HepG2 (cell line): ENCODE measurements around the gene HELLS. TPM values are rescaled to one million over a fixed set of nuclear protein-coding genes. Genes with fewer than 3 reads are reported as not detected.

ENCODE experiments used
- ATAC-seq: fragments of 200-7000 bp; cut with Tn5 transposase; 3 replicates; pipeline ENCODE4 v1.9.1; 2020; ENCODE audit warnings: mild to moderate bottlenecking, moderate library complexity
- BruUV-seq: library from RNA; stranded (reverse); fragments of 400-500 nt; replicated peaks from 2 replicates; lab custom pipeline; 2021; lab: Mats Ljungman, UMichigan
- CTCF ChIA-PET: fragments of 300-600 bp; formaldehyde crosslinking; extraction: SDS; loops from one replicate; lab custom pipeline; 2021; ENCODE audit warnings: low total read pairs, inconsistent platforms, low intra/inter-chr PET ratio; lab: Yijun Ruan, JAX
- POLR2A ChIA-PET: fragments of 350-600 bp; sonication (Branson Sonifier 250); formaldehyde crosslinking; loops from one replicate; lab custom pipeline; 2020; ENCODE audit warnings: antibody characterized with exemption, inconsistent platforms; lab: Yijun Ruan, JAX
- DNase-seq: peaks from one replicate; pipeline ENCODE4 v3.0.0-alpha.2; 2015; ENCODE audit warnings: low spot score
- FAIRE-seq: peaks from 3 replicates; lab custom pipeline; 2011; peaks lifted over from hg19 to GRCh38; lab: Jason Lieb, UNC
- H2AFZ ChIP-seq: one replicate; pipeline ENCODE4 v1.6.1; 2011; ENCODE audit warnings: low read length, inconsistent platforms
- H3K27ac ChIP-seq: fragments of 300-600 bp; 3 replicates; pipeline ENCODE4 v1.8.0; 2011; ENCODE audit warnings: mixed run types, mild to moderate bottlenecking, mixed read lengths, low read length, inconsistent platforms; ENCODE audit not compliant: insufficient read depth; ENCODE audit errors: extremely low read length
- H3K27me3 ChIP-seq, 2 experiments: fragments of 200-600 bp in 1 of 2; 2 replicates in 1 of 2; 3 replicates in 1 of 2; pipeline versions ENCODE4 v1.6.0 to v1.8.0; 2011; ENCODE audit warnings: low read length in 2 of 2, mild to moderate bottlenecking in 2 of 2, moderate library complexity in 2 of 2, inconsistent platforms in 1 of 2; ENCODE audit not compliant: insufficient read depth in 2 of 2, control insufficient read depth in 1 of 2
- H3K36me3 ChIP-seq, 2 experiments: fragments of 200-600 bp in 1 of 2; replicated peaks in 1 of 2; 2 replicates in 1 of 2; 3 replicates in 1 of 2; pipeline versions ENCODE4 v1.5.1 to v1.8.0; 2011; ENCODE audit warnings: low read length in 2 of 2, inconsistent platforms in 1 of 2; ENCODE audit not compliant: insufficient read depth in 2 of 2, control insufficient read depth in 1 of 2
- H3K4me1 ChIP-seq: 2 replicates; pipeline ENCODE4 v1.5.1; 2012; ENCODE audit warnings: low read length, inconsistent platforms; ENCODE audit not compliant: insufficient read depth
- H3K4me2 ChIP-seq: 2 replicates; pipeline ENCODE4 v1.6.0; 2011; ENCODE audit warnings: low read depth, low read length, inconsistent platforms
- H3K4me3 ChIP-seq, 3 experiments: fragments of 200-600 bp in 1 of 3; sonication (generic), shearing (Covaris generic) in 1 of 3; replicated peaks in 1 of 3; 2 replicates each; pipeline ENCODE4 v1.5.1; 2011 to 2016; ENCODE audit warnings: low read length in 3 of 3, inconsistent platforms in 2 of 3, low read depth in 2 of 3, mild to moderate bottlenecking in 2 of 3, control low read depth in 1 of 3, mixed read lengths in 1 of 3; ENCODE audit not compliant: insufficient read depth in 1 of 3
- H3K79me2 ChIP-seq: one replicate; pipeline ENCODE4 v1.6.1; 2011; ENCODE audit warnings: low read length, inconsistent platforms; ENCODE audit not compliant: insufficient read depth
- H3K9ac ChIP-seq: 2 replicates; pipeline ENCODE4 v1.6.0; 2011; ENCODE audit warnings: mild to moderate bottlenecking, low read depth, low read length, inconsistent platforms; ENCODE audit not compliant: insufficient read depth
- H3K9me3 ChIP-seq: 2 replicates; pipeline ENCODE4 v1.5.1; 2012; ENCODE audit warnings: mild to moderate bottlenecking, low read length
- H4K20me1 ChIP-seq: 2 replicates; pipeline ENCODE4 v1.6.0; 2011; ENCODE audit warnings: inconsistent platforms, mild to moderate bottlenecking, low read length, moderate library complexity; ENCODE audit not compliant: insufficient read depth
- ASH2L ChIP-seq: fragments of 300-600, 200-600 bp; sonication (generic); IDR thresholded peaks from 2 replicates; pipeline ENCODE4 v1.7.0; 2017; ENCODE audit warnings: low read depth, mild to moderate bottlenecking, moderate library complexity, mixed read lengths, low read length; ENCODE audit not compliant: insufficient read length
- EP300 ChIP-seq, 3 experiments: sonication (generic) in 1 of 3; formaldehyde crosslinking in 1 of 3; IDR thresholded peaks; 2 replicates each; pipeline versions ENCODE4 v1.5.1 to v1.6.1; 2011 to 2020; ENCODE audit warnings: low read depth in 2 of 3, low read length in 2 of 3, borderline replicate concordance in 1 of 3, improper control_type of control experiment in 1 of 3, mild to moderate bottlenecking in 1 of 3, missing genetic modification reagents in 1 of 3, moderate library complexity in 1 of 3
- GLI4 ChIP-seq: sonication (generic); formaldehyde crosslinking; IDR thresholded peaks from 2 replicates; pipeline ENCODE4 v1.5.1; 2020; ENCODE audit warnings: missing genetic modification reagents, mild to moderate bottlenecking, moderate library complexity, borderline replicate concordance
- HNRNPK ChIP-seq: fragments of 200-400 bp; formaldehyde crosslinking; IDR thresholded peaks from 2 replicates; pipeline ENCODE4 v1.6.1; 2018; ENCODE audit warnings: low read length, low read depth, moderate library complexity, mild to moderate bottlenecking; ENCODE audit not compliant: poor library complexity, severe bottlenecking
- NCOA5 ChIP-seq: sonication (generic); formaldehyde crosslinking; IDR thresholded peaks from 2 replicates; pipeline ENCODE4 v1.4.0; 2020; ENCODE audit warnings: missing genetic modification reagents
- SAP130 ChIP-seq: IDR thresholded peaks from 2 replicates; pipeline ENCODE4 v1.6.1; 2016; ENCODE audit warnings: low read depth
- SMARCC2 ChIP-seq: fragments of 450-650 bp; IDR thresholded peaks from 2 replicates; pipeline ENCODE4 v1.6.1; 2017; ENCODE audit warnings: antibody characterized with exemption, mild to moderate bottlenecking
- ZC3H4 ChIP-seq: sonication (generic); formaldehyde crosslinking; IDR thresholded peaks from 2 replicates; pipeline ENCODE4 v1.4.0; 2020; ENCODE audit warnings: missing genetic modification reagents, borderline replicate concordance
- ZNF121 ChIP-seq: sonication (generic); formaldehyde crosslinking; IDR thresholded peaks from 2 replicates; pipeline ENCODE4 v1.5.0; 2020; ENCODE audit warnings: mild to moderate bottlenecking, missing genetic modification reagents
- ZNF576 ChIP-seq: sonication (generic); formaldehyde crosslinking; IDR thresholded peaks from 2 replicates; pipeline ENCODE4 v1.4.0; 2020; ENCODE audit warnings: mild to moderate bottlenecking, missing genetic modification reagents
- ZNF616 ChIP-seq: sonication (generic); formaldehyde crosslinking; IDR thresholded peaks from 2 replicates; pipeline ENCODE4 v1.5.0; 2020; ENCODE audit warnings: low read depth, mild to moderate bottlenecking, missing genetic modification reagents
- ZSCAN29 ChIP-seq: sonication (generic); formaldehyde crosslinking; conservative IDR thresholded peaks from 2 replicates; pipeline ENCODE4 v1.4.0; 2020; ENCODE audit warnings: mild to moderate bottlenecking, missing genetic modification reagents
- ZSCAN31 ChIP-seq: sonication (generic); formaldehyde crosslinking; IDR thresholded peaks from 2 replicates; pipeline ENCODE4 v1.5.0; 2020; ENCODE audit warnings: low read depth, mild to moderate bottlenecking, missing genetic modification reagents
- WGBS: methylation state at CpG from one replicate; pipeline ENCODE4 v1.1.6; 2017; ENCODE audit warnings: low lambda C conversion rate; 5-methylcytosine and 5-hydroxymethylcytosine counted together
- in situ Hi-C: cut with HindIII; loops from 2 replicates; pipeline ENCODE4 v1.10.0; 2017; ENCODE audit warnings: low pct_unique_long_range_greater_than_20kb; ENCODE audit not compliant: extremely low pct_ligation_motif_present
- intact Hi-C: fragments of 100-400 bp; cut with micrococcal nuclease; formaldehyde crosslinking; loops from one replicate; pipeline ENCODE4 v1.10.0; 2022; ENCODE audit not compliant: unreplicated experiment
- polyA plus RNA-seq, 8 experiments: library from polyadenylated mRNA; depleted of rRNA in 3 of 8; stranded (reverse) in 7 of 8; unstranded in 1 of 8; fragments of >200 nt; fragmentation: Illumina TruSeq in 4 of 8; extraction: Trizol in 4 of 8; gene quantifications; 2 replicates each; pipeline versions ENCODE4 v1.2.1 to v1.2.3, GENCODE V29; 2011 to 2016; ENCODE audit warnings: low read depth in 4 of 8, missing spikeins in 1 of 8, mixed read lengths in 1 of 8; ENCODE audit not compliant: insufficient read depth in 1 of 8
- total RNA-seq, 5 experiments: library from RNA; depleted of rRNA; stranded (reverse); fragments of >200 nt; fragmentation: Illumina TruSeq; extraction: Trizol; gene quantifications; 2 replicates each; pipeline ENCODE4 v1.2.3, GENCODE V29; 2016; ENCODE audit warnings: low read depth in 1 of 5
- TF ChIP-seq, protein P1 (sequence below): IDR thresholded peaks from 2 replicates; pipeline ENCODE4 v1.4.0; 2020; ENCODE audit warnings: mild to moderate bottlenecking, missing genetic modification reagents

The HELLS gene
- total and polyA plus RNA-seq, 2 of the 13 experiments (the other 11 are each of a cell fraction or from before 2014, with no cell fraction given), result 22.6 to 84.6 TPM

DNA sequence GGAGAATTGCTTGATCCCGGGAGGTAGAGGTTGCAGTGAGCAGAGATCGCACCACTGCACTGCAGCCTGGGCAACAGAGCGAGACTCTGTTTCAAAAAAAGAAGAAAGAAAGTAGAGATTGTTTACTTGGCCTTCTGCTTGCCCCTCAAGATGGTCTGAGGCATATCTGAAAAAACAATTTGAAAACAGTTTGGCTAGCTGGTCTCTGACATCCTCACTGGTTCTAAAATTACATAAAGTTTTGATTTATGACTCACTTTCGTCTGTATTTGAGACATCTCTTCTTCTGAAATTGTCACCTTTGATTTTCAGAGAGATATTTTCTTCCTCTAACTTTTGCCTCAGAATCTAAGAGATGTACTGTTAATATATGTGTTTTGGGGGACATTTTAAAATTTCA is 49.6 kb upstream of the HELLS start:
- Histone ChIP-seq H3K4me1 (peaks cover 14% of the 10 kb centered on the region), H3K27me3 (no peaks in the 10 kb centered on the region), H3K79me2 (no peaks in the 10 kb centered on the region), H3K9me3 (no peaks in the 10 kb centered on the region), H3K4me3 (no peak overlapping the region; a peak in 1 of 6 replicates), H3K9ac (no peak overlapping the region), H3K4me2 (no peak overlapping the region; the same call in 1 of the 2 replicates), H2AFZ (no peak overlapping the region), H4K20me1 (no peaks in the 10 kb centered on the region), H3K27ac (peak overlapping the region; percentile 49), H3K36me3 (peaks cover 0 to 2% of the 10 kb centered on the region in 2 experiments; a peak in 1 of 5 replicates)
- 95% methylated on average over 4 of the region's 4 CpGs for WGBS
- no peak for TF ChIP-seq SAP130 (CRISPR knock-in tag)
- TF ChIP-seq ZNF121 (CRISPR knock-in tag), result peak; percentile 63
- TF ChIP-seq ZNF576 (CRISPR knock-in tag), result no peak
- FAIRE-seq (no peak), DNase-seq (no peak), ATAC-seq (no peak)
- ChIA-PET CTCF (no interaction called here), POLR2A (no interaction called here)
- intact Hi-C loops, result no loop called here
- in situ Hi-C loops, result no loop called here
- no TSS peak for BruUV-seq

- H2AFZ ChIP-seq, result no peak overlapping the region
- peaks cover 0 to 2% of the 10 kb centered on the region in 2 experiments; a peak in 1 of 5 replicates for H3K36me3 ChIP-seq
- no peak overlapping the region; a peak in 1 of 6 replicates for H3K4me3 ChIP-seq
- H3K27me3 ChIP-seq, result no peaks in the 10 kb centered on the region
- H3K4me2 ChIP-seq, result peak overlapping the region; percentile 39
- peaks cover 14% of the 10 kb centered on the region for H3K4me1 ChIP-seq
- peak; percentile 58 for DNase-seq
- no peaks in the 10 kb centered on the region for H3K79me2 ChIP-seq
- ChIA-PET POLR2A (no interaction called here), CTCF (no interaction called here)
- ATAC-seq, result no peak
- no peak overlapping the region for H3K9ac ChIP-seq
- no TSS peak for BruUV-seq
- no peak for FAIRE-seq
- 31% methylated on average over 3 of the region's 3 CpGs for WGBS
- peak overlapping the region; percentile 49 for H3K27ac ChIP-seq
- intact Hi-C loops, result no loop called here
- H4K20me1 ChIP-seq, result no peaks in the 10 kb centered on the region
- in situ Hi-C loops, result no loop called here
- no peaks in the 10 kb centered on the region for H3K9me3 ChIP-seq
- TF ChIP-seq ZSCAN29 (no peak), ASH2L (no peak), ZC3H4 (CRISPR knock-in tag) (no peak), GLI4 (CRISPR knock-in tag) (no peak), ZSCAN31 (no peak), HNRNPK (peak; percentile 75), ZNF616 (no peak), SMARCC2 (no peak), EP300 (IDR thresholded peaks at IDR 0.05; ENCODE audit: low read depth in 2 of 2, low read length in 2 of 2) (peak in 1 of 2 experiments; percentile 14; a peak in 1 of 4 replicates), EP300 (CRISPR knock-in tag; IDR thresholded peaks at IDR 0.05; ENCODE audit: borderline replicate concordance) (no peak), NCOA5 (no peak)
- TF ChIP-seq, protein P1, sequence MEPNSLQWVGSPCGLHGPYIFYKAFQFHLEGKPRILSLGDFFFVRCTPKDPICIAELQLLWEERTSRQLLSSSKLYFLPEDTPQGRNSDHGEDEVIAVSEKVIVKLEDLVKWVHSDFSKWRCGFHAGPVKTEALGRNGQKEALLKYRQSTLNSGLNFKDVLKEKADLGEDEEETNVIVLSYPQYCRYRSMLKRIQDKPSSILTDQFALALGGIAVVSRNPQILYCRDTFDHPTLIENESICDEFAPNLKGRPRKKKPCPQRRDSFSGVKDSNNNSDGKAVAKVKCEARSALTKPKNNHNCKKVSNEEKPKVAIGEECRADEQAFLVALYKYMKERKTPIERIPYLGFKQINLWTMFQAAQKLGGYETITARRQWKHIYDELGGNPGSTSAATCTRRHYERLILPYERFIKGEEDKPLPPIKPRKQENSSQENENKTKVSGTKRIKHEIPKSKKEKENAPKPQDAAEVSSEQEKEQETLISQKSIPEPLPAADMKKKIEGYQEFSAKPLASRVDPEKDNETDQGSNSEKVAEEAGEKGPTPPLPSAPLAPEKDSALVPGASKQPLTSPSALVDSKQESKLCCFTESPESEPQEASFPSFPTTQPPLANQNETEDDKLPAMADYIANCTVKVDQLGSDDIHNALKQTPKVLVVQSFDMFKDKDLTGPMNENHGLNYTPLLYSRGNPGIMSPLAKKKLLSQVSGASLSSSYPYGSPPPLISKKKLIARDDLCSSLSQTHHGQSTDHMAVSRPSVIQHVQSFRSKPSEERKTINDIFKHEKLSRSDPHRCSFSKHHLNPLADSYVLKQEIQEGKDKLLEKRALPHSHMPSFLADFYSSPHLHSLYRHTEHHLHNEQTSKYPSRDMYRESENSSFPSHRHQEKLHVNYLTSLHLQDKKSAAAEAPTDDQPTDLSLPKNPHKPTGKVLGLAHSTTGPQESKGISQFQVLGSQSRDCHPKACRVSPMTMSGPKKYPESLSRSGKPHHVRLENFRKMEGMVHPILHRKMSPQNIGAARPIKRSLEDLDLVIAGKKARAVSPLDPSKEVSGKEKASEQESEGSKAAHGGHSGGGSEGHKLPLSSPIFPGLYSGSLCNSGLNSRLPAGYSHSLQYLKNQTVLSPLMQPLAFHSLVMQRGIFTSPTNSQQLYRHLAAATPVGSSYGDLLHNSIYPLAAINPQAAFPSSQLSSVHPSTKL (CRISPR knock-in tag), result peak; percentile 52
Measured at GRCh38 chr10:94496646-94497045, 48.9 kb upstream of the HELLS start.
